Measurements from ENCODE around the gene MINK1. TPM values are rescaled to one million over a fixed set of nuclear protein-coding genes. Genes with fewer than 3 reads are reported as not detected.

Gene MINK1
- total RNA-seq, 1 donor: 21.0 TPM

DNA sequence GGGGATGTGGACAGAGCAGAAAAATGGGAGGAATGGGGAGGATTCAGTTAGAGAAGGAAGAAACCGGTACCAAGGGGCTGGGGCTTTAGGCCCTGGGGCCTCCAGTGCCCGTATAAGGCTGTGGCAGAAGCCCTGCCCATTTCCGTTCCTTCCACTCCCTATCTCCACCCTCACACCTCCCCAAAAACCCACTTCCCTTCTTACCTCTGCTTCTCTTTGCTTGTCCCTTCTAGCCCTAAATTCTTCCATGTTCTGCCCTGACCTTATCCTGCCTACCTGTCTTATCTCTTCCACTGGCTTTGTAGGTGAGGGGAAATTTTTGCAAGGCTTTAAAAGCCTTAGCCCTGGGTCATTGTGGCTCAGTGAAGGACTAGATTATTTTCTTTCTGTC is 111.0 kb downstream of the MINK1 start:
- DNase-seq (ENCODE audit: low read depth in 2 of 3, low spot score in 2 of 3): peak in 2 of 3 donors; percentile 54 to 56

DNA sequence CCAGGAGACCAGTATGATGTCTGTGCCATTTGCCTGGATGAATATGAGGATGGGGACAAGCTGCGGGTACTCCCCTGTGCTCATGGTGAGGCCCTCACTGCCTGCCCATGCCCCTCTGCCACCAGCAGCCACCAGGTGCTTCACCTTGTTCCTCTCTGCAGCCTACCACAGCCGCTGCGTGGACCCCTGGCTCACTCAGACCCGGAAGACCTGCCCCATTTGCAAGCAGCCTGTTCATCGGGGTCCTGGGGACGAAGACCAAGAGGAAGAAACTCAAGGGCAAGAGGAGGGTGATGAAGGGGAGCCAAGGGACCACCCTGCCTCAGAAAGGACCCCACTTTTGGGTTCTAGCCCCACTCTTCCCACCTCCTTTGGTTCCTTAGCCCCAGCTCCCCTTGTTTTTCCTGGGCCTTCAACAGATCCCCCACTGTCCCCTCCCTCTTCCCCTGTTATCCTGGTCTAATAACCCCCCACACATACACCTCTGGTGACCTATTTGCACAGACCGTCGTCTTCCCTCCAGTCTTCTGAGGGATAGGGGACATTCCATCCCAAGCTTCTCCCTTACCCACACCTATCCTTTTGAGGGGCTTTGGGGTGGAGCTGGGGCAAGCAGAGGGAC is 111.5 kb downstream of the MINK1 start:
- DNase-seq (ENCODE audit: low read depth in 2 of 3, low spot score in 2 of 3): no peak

DNA sequence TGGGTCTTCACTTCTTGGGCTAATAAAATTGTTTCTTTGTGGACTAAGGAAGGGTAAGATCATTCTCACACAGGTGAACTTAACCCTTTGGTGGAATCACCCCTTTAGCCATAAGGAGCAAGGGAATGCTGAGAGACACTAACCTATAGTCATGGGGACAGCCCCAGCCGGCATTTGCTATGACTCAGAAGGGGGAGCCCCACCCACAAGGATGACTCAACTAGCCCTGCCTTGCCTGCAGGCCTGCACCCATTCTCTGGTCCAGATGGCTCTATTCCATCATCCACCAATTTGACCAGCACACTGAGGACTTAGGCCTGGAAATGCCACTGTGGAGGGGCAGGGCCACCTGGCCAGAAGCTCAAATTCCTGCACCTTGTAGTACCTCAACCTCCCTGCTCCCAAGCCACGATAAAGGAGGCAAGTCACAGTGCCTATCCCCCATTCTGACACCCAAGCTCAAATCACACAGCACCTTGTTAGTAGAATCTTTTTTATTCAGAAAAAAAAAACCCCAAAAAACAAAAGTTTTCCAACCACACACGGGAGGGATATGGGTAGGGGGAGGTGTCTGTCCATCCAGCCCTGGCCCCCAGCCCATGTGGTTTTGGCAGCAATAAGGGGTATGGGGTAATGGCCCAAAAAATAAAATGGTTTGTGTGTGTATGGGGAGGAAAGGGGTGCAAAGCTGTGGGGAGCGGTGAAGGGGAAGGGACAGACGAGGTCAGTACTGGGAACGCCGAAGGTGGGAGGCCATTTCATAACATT is 112.2 kb downstream of the MINK1 start:
- peak in 1 of 3 donors; percentile 54 for DNase-seq (ENCODE audit: low read depth in 2 of 3, low spot score in 2 of 3)

DNA sequence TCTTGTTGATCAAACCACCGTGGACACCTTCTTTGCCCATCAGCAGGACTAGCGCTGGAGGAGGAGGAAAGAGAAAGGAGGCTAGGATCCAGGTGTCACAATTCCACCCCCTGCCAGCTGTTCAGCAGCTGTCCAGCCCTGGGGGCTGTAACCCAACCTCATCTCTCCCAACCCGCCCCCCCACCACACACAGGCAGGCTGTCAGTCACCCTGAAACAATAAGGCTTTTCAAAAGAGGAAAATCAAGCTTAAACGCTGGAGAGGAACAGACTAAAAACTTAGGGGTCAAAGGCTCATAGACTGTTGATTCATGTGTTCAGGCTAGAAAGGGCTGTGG is 112.8 kb downstream of the MINK1 start:
- DNase-seq (ENCODE audit: low read depth in 2 of 3, low spot score in 2 of 3): no peak

DNA sequence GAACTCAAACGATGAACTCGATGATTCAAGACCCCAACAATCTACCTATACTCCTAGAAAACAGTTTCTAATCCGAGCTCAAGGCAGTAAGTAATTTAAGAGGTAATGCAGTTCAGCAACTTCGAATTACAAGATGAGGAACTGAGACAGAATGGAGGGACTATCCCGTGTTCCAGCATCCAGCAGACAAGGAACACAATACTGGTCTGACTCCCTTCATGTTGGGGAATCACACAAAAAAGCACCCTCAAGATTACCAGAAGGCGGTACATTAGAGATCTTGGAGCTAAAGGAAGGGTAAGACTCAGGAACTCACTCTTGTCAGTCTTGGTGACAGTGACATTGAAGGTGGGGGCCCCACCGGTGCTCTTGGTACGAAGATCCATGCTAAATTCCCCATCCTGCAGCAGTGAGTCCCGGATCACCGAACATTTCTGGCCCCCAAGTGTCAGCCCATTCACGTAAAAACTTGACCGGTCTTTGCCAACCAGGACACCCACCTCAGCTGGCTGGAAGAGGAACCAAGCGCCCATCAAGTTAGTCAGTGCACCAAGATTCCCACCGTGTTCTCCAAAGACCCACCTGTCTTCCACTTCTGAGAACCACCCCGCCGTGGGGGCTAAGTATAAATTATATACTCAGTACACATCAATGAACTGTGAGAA is 113.3 kb downstream of the MINK1 start:
- DNase-seq (ENCODE audit: low read depth in 2 of 3, low spot score in 2 of 3): no peak

DNA sequence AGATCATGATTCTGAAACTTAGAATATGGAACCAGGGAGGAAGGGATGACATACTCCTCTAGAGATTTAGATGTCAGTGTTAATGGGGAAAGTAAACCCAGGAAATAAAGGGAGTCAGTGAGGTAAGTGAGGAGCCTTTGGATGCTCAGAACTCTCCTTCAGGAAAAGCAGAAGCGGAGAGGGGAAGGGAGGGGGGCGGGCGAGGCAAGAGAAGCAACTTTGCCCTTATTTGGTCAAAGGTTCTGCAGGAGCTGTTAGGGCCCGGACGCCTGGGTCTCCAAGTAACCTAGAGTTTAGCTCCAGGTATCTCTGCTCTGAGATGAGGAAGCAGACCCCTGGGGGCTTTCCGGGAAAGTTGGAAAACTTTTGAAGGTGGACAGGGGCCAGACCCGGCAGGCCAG is 113.9 kb downstream of the MINK1 start:
- no peak for DNase-seq (ENCODE audit: low read depth in 2 of 3, low spot score in 2 of 3)

Other genes starting within 250 kb of the MINK1 start
- gene SMTNL2, start 248.8 kb upstream of the MINK1 start, total RNA-seq: not detected
- 0.27 TPM for gene ALOX15, start 191.7 kb upstream of the MINK1 start, total RNA-seq
- gene PELP1, start 129.2 kb upstream of the MINK1 start, total RNA-seq: 52.5 TPM
- gene ARRB2, start 122.7 kb upstream of the MINK1 start, total RNA-seq: 63.0 TPM
- gene MED11, start 101.9 kb upstream of the MINK1 start, total RNA-seq: 12.9 TPM
- gene ZMYND15, start 93.5 kb upstream of the MINK1 start, total RNA-seq: under 0.01 TPM
- 0.27 TPM for gene CXCL16, start 93.4 kb upstream of the MINK1 start, total RNA-seq
- not detected for gene TM4SF5, start 61.5 kb upstream of the MINK1 start, total RNA-seq
- gene VMO1, start 47.0 kb upstream of the MINK1 start, total RNA-seq: not detected
- not detected for gene GLTPD2, start 44.4 kb upstream of the MINK1 start, total RNA-seq
- 116 TPM for gene PSMB6, start 37.2 kb upstream of the MINK1 start, total RNA-seq
- gene PLD2, start 26.2 kb upstream of the MINK1 start, total RNA-seq: 5.9 TPM
- gene C17orf107, start 66.2 kb downstream of the MINK1 start, total RNA-seq: 18.3 TPM
- 5.4 TPM for gene CHRNE, start 69.8 kb downstream of the MINK1 start, total RNA-seq
- gene GP1BA, start 98.9 kb downstream of the MINK1 start, total RNA-seq: 2.2 TPM
- gene SLC25A11, start 106.7 kb downstream of the MINK1 start, total RNA-seq: 78.6 TPM
- 27.5 TPM for gene RNF167, start 106.9 kb downstream of the MINK1 start, total RNA-seq
- gene PFN1, start 115.2 kb downstream of the MINK1 start, total RNA-seq: 429 TPM
- gene ENO3, start 117.8 kb downstream of the MINK1 start, total RNA-seq: 2.4 TPM
- 31.2 TPM for gene SPAG7, start 134.5 kb downstream of the MINK1 start, total RNA-seq
- 6.2 TPM for gene CAMTA2, start 154.3 kb downstream of the MINK1 start, total RNA-seq
- not detected for gene INCA1, start 164.2 kb downstream of the MINK1 start, total RNA-seq
- gene KIF1C, start 164.6 kb downstream of the MINK1 start, total RNA-seq: 1.1 TPM
- gene SLC52A1, start 202.1 kb downstream of the MINK1 start, total RNA-seq: not detected
- 1.3 TPM for gene ZFP3, start 245.1 kb downstream of the MINK1 start, total RNA-seq